LHCN-M2 (cell line): ENCODE data around the gene CATSPER1. TPM values are rescaled to one million over a fixed set of nuclear protein-coding genes. Genes with fewer than 3 reads are reported as not detected.
"Not testable (repeated sequence)": the region's sequence is repeated elsewhere in the genome, so short reads cannot be mapped to it uniquely, and the experiment has no call there.

Experiments
- DNase-seq: peaks from one replicate; pipeline ENCODE4 v3.0.0-alpha.2; 2012; ENCODE audit warnings: low read depth
- total RNA-seq: library from RNA; depleted of rRNA; stranded (reverse); fragments of >200 nt; gene quantifications from 2 replicates; pipeline ENCODE4 v1.2.3, GENCODE V29; 2014

Gene CATSPER1
- total RNA-seq, 1 experiment from 2014 or later: 0.75 TPM

- peak; percentile 88 for DNase-seq
Measured at GRCh38 chr11:66020618-66021357, 5.5 kb downstream of the CATSPER1 start.

GRCh38 chr11:66020212-66020611 lies 6.1 kb downstream of the CATSPER1 start:
- no peak for DNase-seq

GRCh38 chr11:66017321-66017720 lies 9.0 kb downstream of the CATSPER1 start:
- DNase-seq: no peak

DNA sequence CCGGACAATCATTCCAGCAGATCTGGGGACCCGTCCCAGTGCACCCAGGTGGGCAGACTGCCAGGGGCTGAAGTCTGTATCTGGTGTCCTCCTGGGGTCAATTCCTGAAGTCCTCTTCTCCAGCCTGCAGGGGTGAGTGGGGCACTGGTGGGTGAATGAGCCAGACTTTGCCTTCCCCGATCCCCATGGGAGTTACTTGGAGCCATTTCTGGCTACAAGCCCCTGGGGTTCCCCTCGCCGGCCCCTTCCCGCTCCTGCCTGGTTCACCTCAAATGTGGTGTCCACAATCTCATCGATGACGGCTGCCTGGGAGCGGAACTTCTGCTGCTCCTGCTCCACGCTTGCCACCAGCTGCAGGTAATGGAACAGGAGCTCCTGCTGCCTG lies 9.5 kb downstream of the CATSPER1 start:
- DNase-seq: no peak

GRCh38 chr11:66015936-66016792 lies 10.1 kb downstream of the CATSPER1 start:
- DNase-seq: peak; percentile 74

DNA sequence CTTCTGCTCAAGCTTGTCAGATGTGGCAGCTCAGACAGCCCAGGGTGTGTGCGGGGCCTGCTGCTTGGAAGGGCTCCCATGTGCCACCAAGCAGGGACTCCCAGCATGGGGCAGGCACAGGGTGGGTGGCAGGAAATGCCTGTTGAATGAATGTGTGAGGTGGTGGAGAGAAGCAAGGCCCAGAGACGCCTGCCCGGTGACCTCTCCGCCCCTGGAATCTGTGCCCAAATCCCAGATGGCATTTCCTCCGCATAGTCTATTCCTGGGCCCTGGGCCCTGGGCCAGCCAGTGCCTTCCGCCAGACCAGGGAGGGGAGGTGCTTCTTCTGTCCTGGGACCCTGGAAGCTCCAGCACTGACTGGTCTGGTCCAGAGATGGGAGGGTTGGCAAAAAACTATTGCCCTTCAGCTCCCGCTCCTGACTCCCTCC lies 10.8 kb downstream of the CATSPER1 start:
- peak; percentile 90 for DNase-seq

DNA sequence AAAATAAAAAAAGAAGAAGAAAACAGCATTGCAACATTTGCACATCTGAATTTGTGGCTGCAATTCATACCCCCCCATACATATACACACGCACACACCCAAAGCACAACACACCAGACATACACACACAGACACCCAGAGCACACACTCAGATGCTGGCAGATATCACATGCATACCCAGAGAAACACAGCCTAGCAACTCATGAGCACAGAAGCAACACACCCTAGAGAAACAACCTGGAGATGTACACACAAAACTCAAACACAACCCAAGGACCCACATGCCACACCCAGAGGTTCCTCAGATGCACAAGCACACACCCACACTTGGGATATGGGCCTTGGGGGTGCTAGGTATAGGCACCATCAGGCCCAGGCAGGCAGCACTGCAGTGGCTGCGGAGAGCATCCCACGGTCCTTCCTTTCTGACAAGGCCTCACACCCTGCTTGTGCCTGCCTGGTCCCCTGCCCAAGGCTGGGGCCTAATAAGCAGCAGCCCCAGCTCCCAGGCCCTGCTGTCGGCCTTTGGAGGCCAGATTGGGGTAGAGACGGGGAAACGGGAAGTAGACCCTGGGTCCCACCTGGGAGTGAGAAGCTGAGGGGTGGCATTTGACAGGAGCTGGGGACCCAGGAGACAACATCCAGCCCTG lies 11.3 kb downstream of the CATSPER1 start:
- peak; percentile 36 for DNase-seq

DNA sequence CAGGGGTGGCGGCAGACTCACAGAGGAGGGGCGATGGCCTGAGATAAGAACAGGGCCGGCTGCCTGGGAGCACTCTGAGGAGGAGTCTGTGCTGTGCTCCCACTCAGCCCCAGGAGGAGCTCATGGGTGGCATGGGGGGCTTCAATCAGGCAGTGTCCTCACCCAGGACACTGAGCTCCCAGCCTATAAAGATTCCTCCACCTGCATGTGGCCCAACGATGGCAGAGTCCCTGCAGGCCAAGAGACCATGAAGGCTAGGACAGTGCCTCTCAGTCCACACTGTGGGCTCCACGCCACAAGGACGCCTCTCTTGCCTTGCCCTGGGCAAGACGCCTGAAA lies 12.5 kb downstream of the CATSPER1 start:
- DNase-seq: no peak

DNA sequence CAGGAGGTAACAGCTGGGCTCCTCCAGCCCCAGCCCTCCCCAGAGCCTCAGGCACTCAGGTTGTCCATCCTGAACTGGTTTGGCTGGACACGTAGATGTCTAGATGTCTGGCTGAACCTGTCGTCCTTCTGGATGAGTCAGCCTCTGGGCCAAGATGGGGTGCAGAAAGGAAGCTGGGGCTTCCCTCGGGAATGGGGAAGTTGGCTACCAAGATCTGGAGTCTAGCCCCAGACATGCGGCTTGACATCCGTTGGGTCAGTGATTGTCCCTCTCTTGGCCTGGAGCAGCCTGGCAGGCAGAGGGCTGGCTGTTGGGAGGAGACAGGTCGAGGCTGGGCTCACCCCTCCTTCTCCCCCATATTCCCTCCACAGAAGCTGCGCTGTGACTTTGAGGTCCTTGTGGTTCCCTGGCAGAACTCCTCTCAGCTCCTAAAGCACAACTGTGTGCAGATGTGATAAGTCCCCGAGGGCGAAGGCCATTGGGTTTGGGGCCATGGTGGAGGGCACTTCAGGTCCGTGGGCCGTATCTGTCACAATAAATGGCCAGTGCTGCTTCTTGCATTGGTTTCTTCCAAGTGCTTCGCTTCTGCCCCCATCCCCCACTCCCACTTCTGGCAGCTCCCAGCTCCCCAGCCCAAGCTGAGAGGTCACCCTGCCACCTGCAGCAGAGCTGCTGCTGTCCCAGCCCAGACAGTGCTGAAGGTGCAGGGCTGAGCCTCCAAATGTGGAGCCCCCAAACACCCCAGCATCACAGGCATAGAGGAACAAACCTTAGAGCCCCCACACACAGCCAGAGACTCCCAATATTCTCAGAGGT lies 13.1 kb downstream of the CATSPER1 start:
- DNase-seq: no peak

DNA sequence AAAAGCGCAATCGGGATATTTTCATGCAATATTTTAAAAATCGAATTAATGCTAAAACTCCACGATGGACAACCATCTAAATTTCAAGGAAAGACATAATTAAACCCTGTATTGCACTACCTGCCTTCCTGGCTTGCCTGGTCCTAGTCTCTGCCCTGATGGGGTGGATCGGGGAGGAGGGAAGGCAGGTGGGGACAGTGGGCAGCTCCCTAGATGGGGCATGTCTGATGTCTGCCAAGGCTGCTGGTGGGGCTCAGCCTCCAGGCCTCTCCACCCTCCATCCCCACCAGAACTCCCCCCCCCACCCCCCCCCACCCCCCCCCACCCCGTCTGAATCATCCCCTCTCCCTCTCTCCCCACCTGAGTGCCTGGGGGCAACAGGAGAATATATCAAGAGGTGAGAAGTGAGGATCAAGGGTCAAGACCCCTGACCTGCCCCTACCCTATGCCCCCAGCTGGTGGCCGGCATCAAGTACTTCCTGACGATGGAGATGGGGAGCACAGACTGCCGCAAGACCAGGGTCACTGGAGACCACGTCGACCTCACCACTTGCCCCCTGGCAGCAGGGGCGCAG lies 13.8 kb downstream of the CATSPER1 start:
- DNase-seq: no peak

GRCh38 chr11:66011785-66012303 lies 14.4 kb downstream of the CATSPER1 start, which contains the start of gene CST6:
Gene CST6, plus strand, starts transcription at chr11:66012008. Its CDS starts 37 bp downstream, at chr11:66012045.
- DNase-seq: no peak

DNA sequence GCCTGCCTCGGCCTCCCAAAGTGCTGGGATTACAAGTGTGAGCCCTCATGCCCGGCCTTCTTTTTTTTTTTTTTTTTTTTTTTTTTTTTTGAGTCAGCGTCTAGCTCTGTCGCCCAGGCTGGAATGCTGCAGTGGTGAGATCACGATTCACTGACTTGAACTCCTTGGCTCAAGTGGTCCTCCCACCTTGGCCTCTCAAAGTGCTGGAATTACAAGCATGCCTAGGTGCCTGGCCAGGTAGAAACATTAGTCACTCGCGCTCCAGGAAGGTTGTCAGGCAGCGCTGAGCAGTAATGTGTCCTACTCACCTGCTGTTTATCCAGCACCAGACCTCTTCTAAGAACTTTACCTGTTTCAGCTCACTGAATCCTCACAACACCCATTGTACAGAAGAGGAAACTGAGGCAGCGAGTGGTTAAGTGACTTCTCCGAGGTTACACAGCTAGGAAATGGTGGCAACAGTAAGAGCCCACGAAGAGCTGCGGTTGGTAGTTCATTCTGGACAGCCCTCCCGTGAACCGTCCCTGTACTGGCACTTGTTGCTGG lies 15.0 kb downstream of the CATSPER1 start:
- no peak for DNase-seq

GRCh38 chr11:66010036-66010435 lies 16.2 kb downstream of the CATSPER1 start:
- DNase-seq: not testable (repeated sequence)

DNA sequence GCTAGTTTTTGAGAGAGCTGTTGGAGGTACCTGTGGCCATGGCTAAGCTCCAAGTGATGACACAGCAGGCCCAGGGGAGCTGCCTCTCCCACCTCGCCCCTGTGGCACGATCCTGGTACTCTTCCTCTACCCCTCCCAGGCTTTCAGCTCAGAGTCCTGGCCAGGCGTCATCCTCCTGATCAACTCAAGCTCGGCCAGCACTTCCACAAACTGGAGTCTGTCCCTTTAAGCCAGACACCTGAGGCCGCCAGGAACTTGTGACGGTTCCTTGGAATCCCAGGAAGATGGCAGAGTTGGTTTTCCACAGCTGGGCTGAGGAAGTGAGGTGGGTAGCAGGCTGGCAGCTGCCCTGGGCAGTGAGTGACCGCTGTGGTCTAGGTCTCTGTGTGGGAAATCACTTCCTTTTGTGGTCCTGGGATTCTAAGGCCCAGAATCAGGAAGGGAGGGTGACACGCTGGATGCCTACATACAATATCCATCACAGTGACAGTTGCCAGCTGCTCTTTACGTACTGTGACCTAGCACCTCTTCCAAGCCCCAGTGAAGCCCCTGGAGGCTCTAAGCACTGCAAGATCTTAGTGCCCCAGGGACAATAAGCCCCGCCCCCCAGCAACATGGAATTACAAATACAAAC lies 17.7 kb downstream of the CATSPER1 start:
- peak; percentile 96 for DNase-seq

- DNase-seq: no peak
Measured at GRCh38 chr11:66008095-66008467, 18.2 kb downstream of the CATSPER1 start.

- DNase-seq: no peak
Measured at GRCh38 chr11:66007201-66007634, 19.1 kb downstream of the CATSPER1 start.

DNA sequence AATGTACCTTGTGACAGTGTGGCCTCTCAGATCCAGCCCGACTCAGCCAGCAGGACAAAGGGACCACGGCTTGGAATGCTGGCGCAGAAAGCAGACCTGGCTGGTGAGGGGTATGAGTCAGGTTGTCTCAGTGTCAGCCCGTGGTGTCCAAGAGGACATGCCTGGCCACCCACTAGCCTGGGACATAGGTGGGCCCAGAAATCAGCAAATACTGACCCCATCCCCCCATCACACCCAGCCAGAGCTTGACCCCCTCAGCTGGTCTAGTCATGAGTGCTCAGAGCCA lies 19.4 kb downstream of the CATSPER1 start:
- no peak for DNase-seq

DNA sequence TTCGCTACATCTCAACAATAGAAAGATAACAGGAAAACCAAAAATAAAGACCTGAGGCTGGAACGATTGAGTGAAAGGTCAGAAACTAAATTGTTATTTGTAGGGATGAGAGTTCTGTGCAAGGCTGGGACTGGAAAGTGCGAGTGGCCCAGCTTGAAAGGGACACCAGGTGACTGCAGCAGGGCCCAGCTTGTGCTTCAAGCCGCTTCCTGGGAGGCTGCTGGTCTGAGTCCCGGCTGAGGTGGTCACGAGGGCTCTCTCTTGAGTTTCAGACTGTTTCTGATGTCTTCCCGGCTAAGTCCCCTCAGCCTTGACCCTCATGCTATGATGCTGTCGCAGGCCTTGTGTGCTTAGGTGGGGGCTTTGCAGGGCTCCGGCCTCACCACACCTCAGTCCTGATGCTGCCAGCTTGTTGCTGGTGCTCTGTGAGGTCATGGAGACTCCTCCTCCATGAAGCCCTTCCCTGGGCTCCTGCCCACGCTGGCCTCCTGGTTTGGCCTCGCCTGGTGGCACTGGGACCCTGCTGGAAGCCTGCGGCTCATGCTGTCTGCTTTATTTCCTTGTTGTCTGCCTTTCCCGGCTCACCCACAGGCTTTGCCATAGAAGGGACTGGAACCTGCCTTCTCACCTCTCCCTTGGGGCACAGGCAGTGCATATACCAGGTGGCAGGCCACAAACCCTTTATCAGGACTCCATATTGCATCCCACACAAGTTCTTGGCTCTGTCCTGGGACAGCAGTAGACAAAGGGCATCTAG lies 20.0 kb downstream of the CATSPER1 start:
- no peak for DNase-seq

- DNase-seq: peak; percentile 63
Measured at GRCh38 chr11:66004186-66004585, 22.1 kb downstream of the CATSPER1 start.
